Measurements from ENCODE around the gene PROCR. TPM values are rescaled to one million over a fixed set of nuclear protein-coding genes. Genes with fewer than 3 reads are reported as not detected.
"Not testable (repeated sequence)": the region's sequence is repeated elsewhere in the genome, so short reads cannot be mapped to it uniquely, and the experiment has no call there.

The PROCR gene
- total RNA-seq, 1 donor from 2014 or later, result 10.5 TPM

DNA sequence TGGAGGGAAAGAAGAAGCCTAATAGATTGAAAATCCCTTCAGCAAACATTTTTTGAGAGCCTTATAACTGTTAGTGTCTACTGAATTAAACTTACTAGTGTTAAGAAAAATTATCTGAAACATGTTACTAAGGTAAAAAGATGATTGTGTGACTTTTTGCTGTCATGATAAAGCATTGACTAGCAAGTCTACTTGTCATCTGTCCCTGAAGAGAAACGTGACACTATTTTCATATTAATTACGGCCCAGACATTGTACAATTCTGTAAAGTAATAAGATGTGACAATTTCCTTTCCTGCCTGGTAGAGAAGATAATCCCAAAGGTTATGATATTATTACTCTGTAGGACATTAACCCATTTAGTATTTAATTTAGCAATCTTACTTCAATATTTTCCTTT is 15.9 kb upstream of the PROCR start:
- ATAC-seq (no peak), DNase-seq (ENCODE audit: missing footprints) (no peak)
- intact Hi-C loops (cut with DNase I), result no loop called here

DNA sequence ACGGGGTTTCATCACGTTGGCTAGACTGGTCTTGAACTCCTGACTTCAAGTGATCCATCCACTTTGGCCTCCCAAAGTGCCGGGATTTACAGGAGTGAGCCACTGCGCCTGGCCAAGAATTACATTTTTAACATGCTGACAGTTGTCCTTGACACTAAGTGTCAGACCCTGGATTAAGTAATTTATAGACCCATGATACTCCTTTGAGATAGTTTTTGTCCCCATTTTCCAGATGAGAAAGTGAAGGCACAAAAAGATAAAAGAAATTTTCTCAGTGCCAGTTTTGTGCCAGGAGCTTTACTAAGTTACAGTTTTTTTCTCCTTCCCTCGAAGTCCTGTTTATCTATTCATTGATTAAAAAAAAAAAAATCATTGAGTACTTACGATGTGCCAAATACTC is 14.9 kb upstream of the PROCR start:
- DNase-seq (ENCODE audit: missing footprints) (no peak), ATAC-seq (no peak)
- intact Hi-C loops (cut with DNase I), result no loop called here

- ATAC-seq; intact Hi-C loops (cut with DNase I); DNase-seq (ENCODE audit: missing footprints): not testable (repeated sequence)
Observed at GRCh38 chr20:35160341-35160740, 11.5 kb upstream of the PROCR start.

GRCh38 chr20:35164531-35164930 is 7.3 kb upstream of the PROCR start:
- ATAC-seq; DNase-seq (ENCODE audit: missing footprints); intact Hi-C loops (cut with DNase I): not testable (repeated sequence)

GRCh38 chr20:35165221-35166185 is 6.4 kb upstream of the PROCR start:
- ATAC-seq, result no peak
- no peak for DNase-seq (ENCODE audit: missing footprints)
- intact Hi-C loops (cut with DNase I), result no loop called here

- intact Hi-C loops (cut with DNase I), result no loop called here
- ATAC-seq (peak; percentile 90), DNase-seq (ENCODE audit: missing footprints) (no peak)
Observed at GRCh38 chr20:35166242-35166830, 5.5 kb upstream of the PROCR start.

DNA sequence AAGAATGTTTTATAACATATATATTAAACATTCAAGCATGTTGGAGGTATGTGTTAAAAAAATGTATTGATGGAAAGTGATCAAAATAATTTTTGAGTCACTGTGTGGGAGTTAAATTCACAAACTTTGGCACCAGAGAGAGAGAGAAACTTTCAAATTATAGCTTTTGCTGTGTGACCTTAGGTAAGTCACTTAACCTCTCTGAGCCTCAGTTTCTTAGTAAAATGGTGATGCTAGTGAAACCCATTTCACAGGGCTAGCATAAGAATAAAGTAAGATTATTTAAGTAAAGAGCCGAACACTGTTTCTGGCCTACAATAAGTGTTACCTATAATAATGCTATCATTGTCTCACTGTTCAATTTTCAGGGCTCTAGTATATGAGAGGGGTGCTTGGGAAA is 4.1 kb upstream of the PROCR start:
- no peak for DNase-seq (ENCODE audit: missing footprints)

DNA sequence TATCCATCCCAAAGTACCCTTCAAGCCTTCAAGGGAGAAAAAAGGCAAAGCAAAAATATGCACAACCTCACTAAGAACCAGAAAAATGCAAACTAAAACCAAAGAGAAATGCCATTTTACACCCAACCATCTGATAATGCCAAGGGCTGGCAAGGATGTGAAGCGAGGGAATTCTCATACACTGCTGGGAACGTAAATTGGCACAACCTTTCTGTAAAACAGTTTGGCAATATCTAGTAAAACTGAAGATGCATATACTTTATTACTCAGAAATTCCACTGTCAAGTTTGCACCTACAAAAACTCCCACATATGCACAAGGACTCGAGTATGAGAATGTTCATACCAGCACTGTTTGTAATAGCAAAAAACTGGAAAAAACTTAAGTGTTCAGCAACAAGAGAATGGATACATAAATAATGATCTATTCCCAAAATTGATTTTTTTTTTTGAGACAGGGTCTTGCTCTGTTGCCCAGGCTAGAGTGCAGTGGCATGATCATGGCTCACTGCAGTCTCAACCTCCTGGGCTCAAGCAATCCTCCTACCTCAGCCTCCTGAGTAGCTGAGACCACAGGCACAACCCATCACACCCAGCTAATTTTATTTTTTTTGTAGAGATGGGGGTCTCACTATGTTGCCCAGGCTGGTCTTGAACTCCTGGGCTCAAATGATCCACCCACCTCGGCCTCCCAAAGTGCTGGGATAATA is 3.0 kb upstream of the PROCR start:
- ATAC-seq; intact Hi-C loops (cut with DNase I); DNase-seq (ENCODE audit: missing footprints): not testable (repeated sequence)

More for the DNA sequence above, 4.1 kb upstream of the PROCR start:
- ATAC-seq, result no peak
- intact Hi-C loops (cut with DNase I), result no loop called here

DNA sequence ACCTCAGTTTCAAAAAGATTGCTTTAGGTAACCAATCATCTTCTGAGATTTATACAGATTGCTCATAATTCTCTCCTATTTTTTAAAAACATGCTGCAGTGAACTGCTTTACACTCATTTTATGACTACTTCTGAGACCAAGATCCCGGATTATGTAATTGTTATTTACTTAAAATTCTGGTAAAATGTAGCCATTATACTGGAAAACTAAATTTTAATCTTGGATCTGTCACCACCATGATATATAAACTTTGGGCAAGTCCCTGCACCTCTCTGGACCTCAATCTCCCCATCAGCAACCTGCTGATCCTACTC is 477 bp upstream of the PROCR start:
- intact Hi-C loops (cut with DNase I), result no loop called here
- DNase-seq (ENCODE audit: missing footprints) (no peak), ATAC-seq (no peak)

GRCh38 chr20:35172434-35172806 is 548 bp downstream of the PROCR start:
- DNase-seq (ENCODE audit: missing footprints), result no peak
- no peak for ATAC-seq
- intact Hi-C loops (cut with DNase I), result no loop called here

DNA sequence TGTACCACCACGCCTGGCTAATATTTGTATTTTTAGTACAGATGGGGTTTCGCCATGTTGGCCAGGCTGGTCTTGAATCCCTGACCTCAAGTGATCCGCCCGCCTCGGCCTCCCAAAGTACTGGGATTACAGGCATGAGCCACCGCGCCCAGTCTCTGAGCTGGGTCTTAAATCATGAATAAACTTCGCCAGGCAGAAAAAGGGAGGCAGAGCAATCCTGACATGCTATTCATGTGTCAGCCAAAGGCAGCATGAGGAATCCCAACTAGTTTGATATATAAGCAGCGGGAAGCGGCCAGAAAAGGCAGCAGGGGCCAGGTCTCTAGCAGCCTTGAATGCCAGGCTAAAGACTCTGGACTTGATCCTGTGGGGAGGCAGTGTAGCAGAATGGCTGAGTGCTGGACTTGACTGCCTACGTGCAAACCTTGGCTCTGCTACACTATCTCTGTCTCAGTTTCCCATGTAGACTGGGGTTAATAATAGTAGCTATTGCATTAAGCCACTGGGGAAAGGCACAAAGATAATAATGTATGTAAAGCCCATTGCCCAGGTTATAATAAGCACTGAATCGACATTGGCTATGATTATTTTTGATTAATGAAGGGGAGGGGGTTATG is 1.8 kb downstream of the PROCR start:
- DNase-seq (ENCODE audit: missing footprints) (no peak), ATAC-seq (no peak)
- intact Hi-C loops (cut with DNase I), result no loop called here

DNA sequence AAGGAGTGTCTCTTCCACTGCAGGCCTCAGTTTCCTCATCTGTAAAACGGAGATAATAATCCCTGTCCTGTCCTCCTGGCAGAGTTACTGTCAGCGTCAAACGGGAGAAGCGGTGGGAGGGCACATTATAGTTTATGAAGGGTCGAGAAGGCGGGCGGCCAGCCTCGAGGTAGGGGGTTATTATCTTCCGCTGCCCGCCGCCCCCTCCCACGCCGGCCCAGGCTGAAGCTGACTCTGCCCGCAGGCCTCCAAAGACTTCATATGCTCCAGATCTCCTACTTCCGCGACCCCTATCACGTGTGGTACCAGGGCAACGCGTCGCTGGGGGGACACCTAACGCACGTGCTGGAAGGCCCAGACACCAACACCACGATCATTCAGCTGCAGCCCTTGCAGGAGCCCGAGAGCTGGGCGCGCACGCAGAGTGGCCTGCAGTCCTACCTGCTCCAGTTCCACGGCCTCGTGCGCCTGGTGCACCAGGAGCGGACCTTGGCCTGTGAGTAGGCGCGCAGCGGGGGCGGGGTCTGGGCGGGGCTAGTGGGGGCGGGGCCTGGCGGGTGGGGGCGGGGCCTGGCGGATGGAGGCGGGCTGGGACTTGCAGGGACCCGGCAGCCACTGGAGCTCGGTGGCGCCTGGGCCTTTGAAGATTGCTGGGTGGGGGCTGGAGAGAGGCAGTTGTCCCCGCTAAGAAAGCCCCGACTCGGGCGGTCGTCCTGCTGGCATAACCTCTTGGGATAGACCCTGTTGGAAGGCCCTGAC is 2.8 kb downstream of the PROCR start:
- DNase-seq (ENCODE audit: missing footprints), result no peak
- intact Hi-C loops (cut with DNase I), result no loop called here
- ATAC-seq, result no peak

- intact Hi-C loops (cut with DNase I), result no loop called here
- ATAC-seq (no peak), DNase-seq (ENCODE audit: missing footprints) (no peak)
Observed at GRCh38 chr20:35176132-35176531, 4.3 kb downstream of the PROCR start.

DNA sequence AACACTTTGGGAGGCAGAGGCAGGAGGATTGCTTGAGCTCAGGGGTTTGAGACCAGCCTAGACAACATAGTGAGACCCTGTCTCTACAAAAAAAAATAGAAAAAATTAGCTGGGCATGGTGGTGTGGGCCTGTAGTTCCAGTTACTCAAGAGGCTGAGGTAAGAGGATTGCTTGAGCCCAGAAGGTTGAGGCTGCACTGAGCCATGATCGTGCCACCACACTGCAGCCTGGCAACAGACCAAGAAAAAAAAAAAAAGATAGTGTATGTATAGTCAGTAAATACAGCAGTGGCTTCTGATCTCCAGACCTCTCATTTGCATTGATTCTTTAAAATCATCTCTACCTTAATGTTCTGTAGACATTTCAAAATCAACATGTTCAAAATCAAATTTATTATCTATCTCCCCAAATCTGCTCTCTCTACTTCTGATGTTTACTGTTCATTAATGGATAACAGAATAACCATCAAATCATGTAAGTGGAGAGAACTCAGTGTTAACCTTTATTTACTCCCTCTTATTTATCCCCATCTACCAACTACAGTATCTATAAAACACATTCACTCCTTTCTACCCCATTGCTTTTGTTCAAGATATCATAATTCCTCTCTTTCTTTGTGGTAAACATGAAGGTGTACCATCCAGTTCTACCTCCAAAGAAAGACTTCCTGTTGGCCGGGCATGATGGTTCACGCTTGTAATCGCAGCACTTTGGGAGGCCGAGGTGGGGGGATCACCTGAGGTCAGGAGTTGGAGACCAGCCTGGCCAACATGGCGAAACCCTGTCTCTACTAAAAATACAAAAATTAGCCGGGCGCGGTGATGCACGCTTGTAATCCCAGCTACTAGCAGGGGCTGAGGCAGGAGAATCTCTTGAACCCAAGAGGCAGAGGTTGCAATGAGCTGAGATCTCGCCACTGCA is 7.7 kb downstream of the PROCR start:
- intact Hi-C loops (cut with DNase I), result no loop called here
- ATAC-seq, result no peak
- DNase-seq (ENCODE audit: missing footprints), result no peak

- no peak for ATAC-seq
- DNase-seq (ENCODE audit: missing footprints), result no peak
- intact Hi-C loops (cut with DNase I), result no loop called here
Observed at GRCh38 chr20:35180266-35180665, 8.4 kb downstream of the PROCR start.

DNA sequence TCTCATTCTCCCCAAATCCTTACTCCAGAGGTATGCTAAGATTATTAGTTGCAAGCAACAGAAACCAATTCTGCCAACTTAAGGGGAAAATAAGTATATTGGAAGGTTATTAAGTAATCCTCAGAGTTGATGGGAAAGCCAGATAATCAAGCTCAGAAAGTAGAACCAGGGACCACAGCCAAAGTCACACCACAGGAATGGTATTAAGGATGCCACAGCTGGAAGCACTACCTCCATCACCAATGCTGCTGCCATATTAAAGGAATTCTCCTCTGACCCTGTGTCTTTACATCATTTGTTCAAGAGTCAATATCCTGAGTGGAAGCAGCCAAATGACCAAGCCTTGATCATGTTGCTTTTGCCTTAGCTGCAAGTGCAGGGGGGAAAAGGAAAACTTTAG is 9.9 kb downstream of the PROCR start:
- DNase-seq (ENCODE audit: missing footprints) (no peak), ATAC-seq (no peak)
- intact Hi-C loops (cut with DNase I), result no loop called here

DNA sequence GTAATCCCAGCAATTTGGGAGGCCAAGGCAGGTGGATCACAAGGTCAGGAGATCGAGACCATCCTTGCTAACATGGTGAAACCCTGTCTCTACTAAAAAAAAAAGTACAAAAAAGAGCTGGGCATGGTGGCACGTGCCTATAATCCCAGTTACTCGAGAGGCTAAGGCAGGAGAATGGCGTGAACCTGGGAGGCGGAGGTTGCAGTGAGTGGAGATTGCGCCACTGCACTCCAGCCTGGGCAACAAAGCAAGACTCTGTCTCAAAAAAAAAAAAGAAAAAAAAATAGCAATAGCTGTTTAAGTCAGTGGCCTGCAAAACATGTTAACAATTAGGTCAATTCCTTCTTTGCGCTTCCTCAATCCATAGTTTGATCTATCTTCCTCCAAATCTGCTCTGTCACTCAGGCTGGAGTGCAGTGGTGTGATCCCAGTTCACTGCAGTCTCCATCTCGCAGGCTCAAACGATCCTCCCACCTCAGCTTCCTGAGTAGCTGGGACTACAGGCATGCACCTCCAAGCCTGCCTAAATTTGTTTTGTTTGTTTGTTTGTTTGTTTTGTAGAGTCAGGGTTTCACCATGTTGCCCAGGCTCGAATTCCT is 14.9 kb downstream of the PROCR start:
- intact Hi-C loops (cut with DNase I); ATAC-seq; DNase-seq (ENCODE audit: missing footprints): not testable (repeated sequence)
